Liver (tissue), 3 donors: ENCODE results near the gene TMEM183A.

Experiments used
- ATF3 ChIP-seq: IDR thresholded peaks from 2 replicates; pipeline ENCODE4 v1.6.1; 2016; ENCODE audit warnings: antibody characterized with exemption
- CTCF ChIP-seq: fragments of 150-350 bp; IDR thresholded peaks from 2 replicates; pipeline ENCODE4 v1.5.1; 2017; ENCODE audit warnings: improper control_type of control experiment, low read depth, low read length; ENCODE audit not compliant: missing input control
- EGR1 ChIP-seq, 2 donors: IDR thresholded peaks; 2 replicates each; pipeline ENCODE4 v1.6.1; 2016 to 2018; ENCODE audit warnings: antibody characterized with exemption in 2 of 2, low read depth in 2 of 2
- GABPA ChIP-seq, 2 donors: IDR thresholded peaks in 1 of 2; conservative IDR thresholded peaks in 1 of 2; 2 replicates each; pipeline ENCODE4 v1.6.1; 2016; ENCODE audit warnings: antibody characterized with exemption in 2 of 2, mild to moderate bottlenecking in 1 of 2, moderate library complexity in 1 of 2
- HNF4A ChIP-seq, 2 donors: conservative IDR thresholded peaks; 2 replicates each; pipeline ENCODE4 v1.6.1; 2016; ENCODE audit warnings: antibody characterized with exemption in 2 of 2, mild to moderate bottlenecking in 2 of 2
- JUND ChIP-seq, 2 donors: IDR thresholded peaks; 2 replicates each; pipeline ENCODE4 v1.6.1; 2016; ENCODE audit warnings: antibody characterized with exemption in 2 of 2
- MAX ChIP-seq: IDR thresholded peaks from 2 replicates; pipeline ENCODE4 v1.6.1; 2016; ENCODE audit warnings: antibody characterized with exemption
- RAD21 ChIP-seq, 2 donors: IDR thresholded peaks; 2 replicates each; pipeline ENCODE4 v1.6.1; 2016; ENCODE audit warnings: antibody characterized with exemption in 2 of 2, mild to moderate bottlenecking in 2 of 2
- REST ChIP-seq: IDR thresholded peaks from 2 replicates; pipeline ENCODE4 v1.6.1; 2016; ENCODE audit warnings: antibody characterized with exemption, mild to moderate bottlenecking
- RXRA ChIP-seq, 2 donors: IDR thresholded peaks; 2 replicates each; pipeline ENCODE4 v1.6.1; 2017 to 2018; ENCODE audit warnings: antibody characterized with exemption in 2 of 2, mild to moderate bottlenecking in 1 of 2
- SP1 ChIP-seq: IDR thresholded peaks from 2 replicates; pipeline ENCODE4 v1.6.1; 2018; ENCODE audit warnings: antibody characterized with exemption, mild to moderate bottlenecking
- TAF1 ChIP-seq: conservative IDR thresholded peaks from 2 replicates; pipeline ENCODE4 v1.6.1; 2016; ENCODE audit warnings: antibody characterized with exemption, mild to moderate bottlenecking
- YY1 ChIP-seq: IDR thresholded peaks from 2 replicates; pipeline ENCODE4 v1.6.1; 2016; ENCODE audit warnings: antibody characterized with exemption, mild to moderate bottlenecking
- ZBTB33 ChIP-seq: IDR thresholded peaks from 2 replicates; pipeline ENCODE4 v1.6.1; 2016; ENCODE audit warnings: antibody characterized with exemption
- donor health status: healthy.
- donor health status: healthy.

- TF ChIP-seq TAF1 = no peak
- TF ChIP-seq CTCF = no peak
- no peak for TF ChIP-seq ATF3
- TF ChIP-seq ZBTB33 = no peak
- TF ChIP-seq JUND (IDR thresholded peaks at IDR 0.05) = no peak
- TF ChIP-seq SP1 = no peak
- TF ChIP-seq RAD21 (IDR thresholded peaks at IDR 0.05) = no peak
- no peak for TF ChIP-seq EGR1 (IDR thresholded peaks at IDR 0.05; ENCODE audit: low read depth in 2 of 2)
- TF ChIP-seq YY1 = no peak
- TF ChIP-seq GABPA (IDR thresholded peaks at IDR 0.05 in 1 of 2, conservative IDR thresholded peaks at IDR 0.05 in 1 of 2) = no peak
- no peak for TF ChIP-seq REST
- no peak for TF ChIP-seq RXRA (IDR thresholded peaks at IDR 0.05)
- no peak for TF ChIP-seq MAX
- no peak for TF ChIP-seq HNF4A (conservative IDR thresholded peaks at IDR 0.05)
Observed at GRCh38 chr1:202989879-202990278, 17.3 kb upstream of the TMEM183A start.
